Measurements from ENCODE around the gene IP6K3. TPM values are rescaled to one million over a fixed set of nuclear protein-coding genes. Genes with fewer than 3 reads are reported as not detected.
A peak's percentile ranks its signal among the peaks of the same experiment; 100 is the strongest.

Gene IP6K3
- total RNA-seq, 4 donors from 2014 or later: 0.88 to 5.8 (median 1.6) TPM

DNA sequence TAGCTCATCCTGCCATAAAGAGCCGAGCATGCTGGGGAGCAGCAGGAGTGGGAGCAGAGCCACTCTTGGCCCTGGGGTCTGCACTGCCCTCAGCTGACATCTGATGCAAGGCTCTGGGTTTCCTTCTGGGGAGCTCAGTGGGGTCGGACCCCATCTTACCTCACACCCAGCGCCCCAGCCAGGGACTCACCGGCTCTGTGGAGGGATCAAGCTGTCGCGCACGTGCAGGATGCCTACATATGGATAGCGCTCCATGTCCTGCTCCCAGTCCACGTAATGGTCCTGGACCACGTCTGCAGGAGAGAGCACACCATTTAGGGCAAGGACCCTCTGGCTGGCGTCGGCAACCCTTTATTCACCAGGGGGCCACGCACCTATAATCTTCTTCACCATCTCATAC is 30.1 kb upstream of the IP6K3 start:
- H3K36me3 ChIP-seq: peaks cover 0 to 97% (median 3%) of the 10 kb centered on the region in 3 donors

DNA sequence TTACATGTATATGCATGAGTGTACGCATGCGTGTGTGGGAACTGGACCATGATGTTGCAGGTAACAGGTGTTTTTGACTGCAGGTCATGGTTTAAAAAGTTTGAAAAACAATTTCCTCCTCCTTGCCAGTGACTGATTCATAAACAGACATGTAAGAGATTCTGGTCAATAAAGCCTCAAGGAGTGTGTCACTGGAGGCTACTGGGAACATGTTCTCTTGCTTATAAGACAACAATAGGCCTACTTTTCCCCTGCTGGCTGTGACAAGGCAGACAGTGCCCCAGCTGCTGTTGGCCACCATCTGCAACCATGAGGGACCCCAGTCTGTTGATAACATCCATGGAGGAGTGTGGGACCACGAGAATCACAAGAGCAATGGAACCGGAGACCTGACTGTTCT is 29.5 kb upstream of the IP6K3 start:
- Histone ChIP-seq H3K9me3 (no peaks in the 10 kb centered on the region), H3K27ac (no peak overlapping the region), H3K4me3 (no peak overlapping the region), H3K36me3 (peaks cover 0 to 91% (median 3%) of the 10 kb centered on the region in 3 donors), H3K27me3 (no peaks in the 10 kb centered on the region), H3K4me1 (peaks cover 0 to 15% (median 0%) of the 10 kb centered on the region in 4 donors)
- no peak for TF ChIP-seq POLR2A (IDR thresholded peaks at IDR 0.05)
- TF ChIP-seq, protein P1, sequence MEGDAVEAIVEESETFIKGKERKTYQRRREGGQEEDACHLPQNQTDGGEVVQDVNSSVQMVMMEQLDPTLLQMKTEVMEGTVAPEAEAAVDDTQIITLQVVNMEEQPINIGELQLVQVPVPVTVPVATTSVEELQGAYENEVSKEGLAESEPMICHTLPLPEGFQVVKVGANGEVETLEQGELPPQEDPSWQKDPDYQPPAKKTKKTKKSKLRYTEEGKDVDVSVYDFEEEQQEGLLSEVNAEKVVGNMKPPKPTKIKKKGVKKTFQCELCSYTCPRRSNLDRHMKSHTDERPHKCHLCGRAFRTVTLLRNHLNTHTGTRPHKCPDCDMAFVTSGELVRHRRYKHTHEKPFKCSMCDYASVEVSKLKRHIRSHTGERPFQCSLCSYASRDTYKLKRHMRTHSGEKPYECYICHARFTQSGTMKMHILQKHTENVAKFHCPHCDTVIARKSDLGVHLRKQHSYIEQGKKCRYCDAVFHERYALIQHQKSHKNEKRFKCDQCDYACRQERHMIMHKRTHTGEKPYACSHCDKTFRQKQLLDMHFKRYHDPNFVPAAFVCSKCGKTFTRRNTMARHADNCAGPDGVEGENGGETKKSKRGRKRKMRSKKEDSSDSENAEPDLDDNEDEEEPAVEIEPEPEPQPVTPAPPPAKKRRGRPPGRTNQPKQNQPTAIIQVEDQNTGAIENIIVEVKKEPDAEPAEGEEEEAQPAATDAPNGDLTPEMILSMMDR (IDR thresholded peaks at IDR 0.05): no peak
- no peak for DNase-seq

More for the DNA sequence above, 30.1 kb upstream of the IP6K3 start:
- DNase-seq: no peak
- H3K27me3 ChIP-seq: no peaks in the 10 kb centered on the region
- no peak overlapping the region for H3K27ac ChIP-seq
- TF ChIP-seq, protein P1 (IDR thresholded peaks at IDR 0.05): no peak
- TF ChIP-seq POLR2A (IDR thresholded peaks at IDR 0.05): no peak
- no peaks in the 10 kb centered on the region for H3K9me3 ChIP-seq
- peaks cover 0 to 9% (median 0%) of the 10 kb centered on the region in 4 donors for H3K4me1 ChIP-seq
- H3K4me3 ChIP-seq: no peak overlapping the region

DNA sequence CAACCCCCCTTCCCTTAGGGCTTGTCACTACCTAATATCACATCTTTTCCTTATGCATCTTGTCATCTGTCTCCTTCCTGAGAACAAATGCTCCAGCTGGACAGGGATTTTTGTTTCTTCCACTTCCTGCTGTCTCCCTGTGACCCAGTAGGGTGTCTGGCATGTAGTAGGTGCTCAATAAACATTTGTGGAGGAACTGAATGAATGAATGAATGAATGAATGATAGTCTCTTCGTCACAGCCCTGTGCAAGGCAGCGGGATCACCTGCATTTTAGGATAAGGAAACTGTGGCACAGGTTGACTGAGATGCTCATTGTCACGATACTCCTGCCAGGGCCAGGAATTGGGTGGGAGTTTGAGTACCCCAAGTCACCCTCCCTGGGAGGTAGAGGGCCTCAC is 28.1 kb upstream of the IP6K3 start:
- no peak overlapping the region for H3K27ac ChIP-seq
- H3K4me1 ChIP-seq: peaks cover 0 to 23% (median 0%) of the 10 kb centered on the region in 4 donors
- no peaks in the 10 kb centered on the region for H3K27me3 ChIP-seq
- H3K9me3 ChIP-seq: no peaks in the 10 kb centered on the region
- DNase-seq: no peak
- peaks cover 0 to 77% (median 3%) of the 10 kb centered on the region in 3 donors for H3K36me3 ChIP-seq
- TF ChIP-seq, protein P1 (IDR thresholded peaks at IDR 0.05): no peak
- no peak for TF ChIP-seq POLR2A (IDR thresholded peaks at IDR 0.05)
- no peak overlapping the region for H3K4me3 ChIP-seq

DNA sequence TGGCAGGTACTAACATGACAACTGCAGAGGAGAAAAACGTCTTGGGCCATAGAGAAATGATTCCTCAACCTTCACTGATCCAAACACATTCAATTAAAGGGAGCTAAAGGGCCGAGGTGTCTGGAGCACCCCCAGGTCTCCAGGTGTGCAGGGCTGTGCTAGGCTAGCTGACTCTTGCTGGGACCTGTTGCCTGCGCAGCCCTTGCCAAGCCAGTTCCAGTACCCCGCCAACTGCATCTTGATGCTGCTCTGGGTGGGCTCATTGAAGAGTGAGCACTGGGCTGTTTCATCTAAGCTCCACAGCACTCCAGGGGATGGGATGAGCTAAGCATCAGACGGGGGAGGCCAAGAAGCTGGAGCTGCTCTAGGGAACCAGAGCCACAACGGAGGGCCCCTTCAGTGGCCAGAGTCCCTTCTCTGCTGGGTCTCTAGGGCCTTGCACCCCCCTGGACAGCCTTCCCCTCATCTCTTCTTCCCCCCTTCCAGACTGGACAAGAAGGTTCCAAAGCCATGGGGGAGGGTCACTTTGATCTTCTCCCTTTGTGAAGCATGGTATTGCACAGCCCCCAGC is 26.3 kb upstream of the IP6K3 start:
- Histone ChIP-seq H3K27me3 (no peaks in the 10 kb centered on the region), H3K36me3 (peaks cover 0 to 59% (median 3%) of the 10 kb centered on the region in 3 donors), H3K27ac (peak overlapping the region in 1 of 4 donors; percentile 60), H3K9me3 (no peaks in the 10 kb centered on the region), H3K4me1 (peaks cover 0 to 31% (median 0%) of the 10 kb centered on the region in 4 donors), H3K4me3 (no peak overlapping the region)
- TF ChIP-seq POLR2A (IDR thresholded peaks at IDR 0.05): no peak
- TF ChIP-seq, protein P1 (IDR thresholded peaks at IDR 0.05): no peak
- DNase-seq: no peak

DNA sequence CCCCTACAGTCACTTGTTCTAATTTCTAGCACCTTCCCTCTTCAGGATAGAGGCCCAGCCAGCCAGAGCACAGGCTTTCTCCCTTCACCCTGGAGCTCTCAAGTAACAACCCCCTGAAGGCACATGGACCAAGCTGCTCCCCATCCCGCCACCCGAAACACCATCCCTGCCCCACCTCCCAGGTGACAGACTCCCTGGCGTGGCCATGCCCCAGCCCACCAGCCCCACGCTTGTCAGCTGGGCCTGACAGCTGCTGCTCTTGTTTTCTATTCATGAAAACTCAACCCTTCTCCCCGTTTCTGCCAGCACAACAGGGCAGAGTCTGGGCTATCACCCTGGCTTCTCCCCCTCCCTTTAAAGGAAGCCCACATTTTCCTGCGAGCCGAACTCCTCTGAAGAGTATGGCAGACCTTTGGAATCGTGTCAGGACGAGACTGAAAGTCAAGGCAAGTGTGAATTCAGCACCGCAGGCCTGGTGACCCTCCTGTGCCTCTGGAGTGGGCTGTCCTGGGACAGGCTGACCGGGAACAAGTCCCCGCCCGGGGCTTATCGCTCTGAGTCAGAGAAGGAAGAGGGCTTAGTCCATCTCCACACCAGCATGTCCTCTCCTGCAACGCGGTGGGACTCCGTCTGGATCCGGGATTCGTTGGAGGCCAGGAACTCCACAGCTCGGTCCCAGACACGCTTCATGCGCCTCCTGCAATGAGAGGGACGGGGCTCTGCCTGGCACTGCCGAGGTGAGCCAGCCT is 25.6 kb upstream of the IP6K3 start:
- Histone ChIP-seq H3K36me3 (peaks cover 0 to 52% (median 3%) of the 10 kb centered on the region in 3 donors), H3K27me3 (no peaks in the 10 kb centered on the region), H3K27ac (peak overlapping the region in 3 of 4 donors; percentile 46 to 66 (median 60)), H3K4me1 (peaks cover 0 to 31% (median 0%) of the 10 kb centered on the region in 4 donors), H3K9me3 (no peaks in the 10 kb centered on the region), H3K4me3 (no peak overlapping the region)
- TF ChIP-seq, protein P1 (IDR thresholded peaks at IDR 0.05): no peak
- TF ChIP-seq POLR2A (IDR thresholded peaks at IDR 0.05): no peak
- DNase-seq: peak in 2 of 3 donors; percentile 58 to 63
